Endothelial cell of umbilical vein (primary cell): ENCODE data around the gene CCNF. TPM values are rescaled to one million over a fixed set of nuclear protein-coding genes. Genes with fewer than 3 reads are reported as not detected.
A peak's percentile ranks its signal among the peaks of the same experiment; 100 is the strongest.

Experiments
- BruUV-seq: library from RNA; stranded (reverse); fragments of 400-500 nt; replicated peaks from 2 replicates; lab custom pipeline; 2021; lab: Mats Ljungman, UMichigan
- CTCF ChIA-PET: fragments of 300-600, 350-600 bp; sonication (Branson Sonifier 250); formaldehyde crosslinking; loops from one replicate; lab custom pipeline; 2021; ENCODE audit warnings: antibody characterized with exemption, inconsistent platforms; lab: Charles Lee
- POLR2A ChIA-PET: fragments of 300-600, 350-600 bp; sonication (Branson Sonifier 250); formaldehyde crosslinking; loops from one replicate; lab custom pipeline; 2021; ENCODE audit warnings: antibody characterized with exemption, inconsistent platforms; lab: Charles Lee
- DNase-seq: peaks from one replicate; pipeline ENCODE4 v3.0.0-alpha.2; 2011; ENCODE audit warnings: low read depth, low spot score
- FAIRE-seq: peaks from 2 replicates; lab custom pipeline; 2011; peaks lifted over from hg19 to GRCh38; lab: Jason Lieb, UNC
- H2AFZ ChIP-seq: 2 replicates; pipeline ENCODE4 v1.6.0; 2012; ENCODE audit warnings: low read depth, low read length, control low read depth, inconsistent platforms
- H3K27ac ChIP-seq: 2 replicates; pipeline ENCODE4 v1.5.1; 2011; ENCODE audit warnings: low read depth, mild to moderate bottlenecking, control low read depth, low read length, moderate library complexity; ENCODE audit not compliant: insufficient read depth
- H3K27me3 ChIP-seq, 2 experiments: 2 replicates each; pipeline versions ENCODE4 v1.6.0 to v1.6.1; 2011; ENCODE audit warnings: low read length in 2 of 2, mixed read lengths in 1 of 2; ENCODE audit not compliant: control insufficient read depth in 2 of 2, insufficient read depth in 2 of 2
- H3K36me3 ChIP-seq, 2 experiments: 2 replicates in 1 of 2; 3 replicates in 1 of 2; pipeline ENCODE4 v1.5.1; 2011; ENCODE audit warnings: low read length in 2 of 2, mild to moderate bottlenecking in 1 of 2, moderate library complexity in 1 of 2; ENCODE audit not compliant: control insufficient read depth in 2 of 2, insufficient read depth in 2 of 2; ENCODE audit errors: extremely low read depth in 1 of 2
- H3K4me1 ChIP-seq: 3 replicates; pipeline ENCODE4 v1.5.1; 2011; ENCODE audit warnings: mild to moderate bottlenecking, low read length; ENCODE audit not compliant: control insufficient read depth, insufficient read depth; ENCODE audit errors: extremely low read depth
- H3K4me2 ChIP-seq: 2 replicates; pipeline ENCODE4 v1.6.1; 2011; ENCODE audit warnings: low read length, control low read depth, mixed read lengths; ENCODE audit not compliant: insufficient read depth
- H3K4me3 ChIP-seq, 3 experiments: fragments of 200-600 bp in 1 of 3; sonication (generic), shearing (Covaris generic) in 1 of 3; replicated peaks in 1 of 3; 2 replicates each; pipeline ENCODE4 v1.5.1; 2011 to 2016; ENCODE audit warnings: control low read depth in 3 of 3, low read length in 3 of 3, mild to moderate bottlenecking in 2 of 3, inconsistent platforms in 1 of 3, low read depth in 1 of 3, moderate library complexity in 1 of 3; ENCODE audit not compliant: insufficient read depth in 1 of 3
- H3K79me2 ChIP-seq: 2 replicates; pipeline ENCODE4 v1.6.0; 2012; ENCODE audit warnings: low read length, inconsistent platforms; ENCODE audit not compliant: control insufficient read depth, insufficient read depth
- H3K9ac ChIP-seq: replicated peaks from 2 replicates; pipeline ENCODE3; 2011; ENCODE audit warnings: low read length, control low read depth; ENCODE audit not compliant: insufficient read depth; ENCODE audit errors: extremely low read depth
- H3K9me1 ChIP-seq: replicated peaks from 3 replicates; pipeline ENCODE4 v1.6.0; 2011; ENCODE audit warnings: mild to moderate bottlenecking, low read length; ENCODE audit not compliant: control insufficient read depth, insufficient read depth; ENCODE audit errors: extremely low read depth
- H3K9me3 ChIP-seq: replicated peaks from 2 replicates; pipeline ENCODE4 v1.5.1; 2012; ENCODE audit warnings: low read length, inconsistent platforms; ENCODE audit not compliant: control insufficient read depth, insufficient read depth
- H4K20me1 ChIP-seq: replicated peaks from 2 replicates; pipeline ENCODE3; 2011; ENCODE audit warnings: mild to moderate bottlenecking, low read length; ENCODE audit not compliant: control insufficient read depth, insufficient read depth; ENCODE audit errors: extremely low read depth
- CTCF ChIP-seq, 2 donors: IDR thresholded peaks; 1 replicate in 1 of 2; 2 replicates in 1 of 2; pipeline ENCODE4 v1.5.1; 2011; ENCODE audit warnings: low read length in 2 of 2, mild to moderate bottlenecking in 2 of 2, moderate library complexity in 2 of 2, control low read depth in 1 of 2, inconsistent platforms in 1 of 2, low read depth in 1 of 2; ENCODE audit not compliant: insufficient read depth in 1 of 2; ENCODE audit errors: extremely low read depth in 1 of 2
- FOS ChIP-seq: IDR thresholded peaks from 2 replicates; pipeline ENCODE4 v1.6.1; 2011; ENCODE audit warnings: mild to moderate bottlenecking, low read length, moderate library complexity, borderline replicate concordance; ENCODE audit not compliant: insufficient read depth
- JUN ChIP-seq: IDR thresholded peaks from 2 replicates; pipeline ENCODE4 v1.6.1; 2011; ENCODE audit warnings: borderline replicate concordance, low read depth; ENCODE audit not compliant: insufficient read length, insufficient read depth
- POLR2AphosphoS5 ChIP-seq: IDR thresholded peaks from 2 replicates; pipeline ENCODE4 v1.6.1; 2012; ENCODE audit warnings: low read depth, mild to moderate bottlenecking, control low read depth, low read length, moderate library complexity; ENCODE audit not compliant: insufficient read depth
- dilution Hi-C: fragments of 300-500 bp; cut with MboI; formaldehyde crosslinking; loops from one replicate; pipeline ENCODE4 v1.15.0; 2019; ENCODE audit warnings: low sequenced_read_pairs; ENCODE audit not compliant: extremely low pct_ligation_motif_present
- intact Hi-C: fragments of 100-400 bp; cut with micrococcal nuclease; formaldehyde crosslinking; loops from one replicate; pipeline ENCODE4 v1.10.0; 2022
- polyA plus RNA-seq, 4 experiments: library from polyadenylated mRNA; depleted of rRNA in 3 of 4; stranded (reverse) in 3 of 4; unstranded in 1 of 4; fragments of >200 nt; gene quantifications; 2 replicates each; pipeline versions ENCODE4 v1.2.1 to v1.2.3, GENCODE V29; 2011 to 2012; ENCODE audit warnings: missing spikeins in 1 of 4
- total RNA-seq: library from RNA; stranded (reverse); gene quantifications from 2 replicates; pipeline ENCODE4 v1.2.3, GENCODE V29; 2021

Gene CCNF
- total and polyA plus RNA-seq, 2 donors (not counting 3 experiments of a cell fraction or from before 2014, with no cell fraction given) = 13.9 to 48.9 TPM

DNA sequence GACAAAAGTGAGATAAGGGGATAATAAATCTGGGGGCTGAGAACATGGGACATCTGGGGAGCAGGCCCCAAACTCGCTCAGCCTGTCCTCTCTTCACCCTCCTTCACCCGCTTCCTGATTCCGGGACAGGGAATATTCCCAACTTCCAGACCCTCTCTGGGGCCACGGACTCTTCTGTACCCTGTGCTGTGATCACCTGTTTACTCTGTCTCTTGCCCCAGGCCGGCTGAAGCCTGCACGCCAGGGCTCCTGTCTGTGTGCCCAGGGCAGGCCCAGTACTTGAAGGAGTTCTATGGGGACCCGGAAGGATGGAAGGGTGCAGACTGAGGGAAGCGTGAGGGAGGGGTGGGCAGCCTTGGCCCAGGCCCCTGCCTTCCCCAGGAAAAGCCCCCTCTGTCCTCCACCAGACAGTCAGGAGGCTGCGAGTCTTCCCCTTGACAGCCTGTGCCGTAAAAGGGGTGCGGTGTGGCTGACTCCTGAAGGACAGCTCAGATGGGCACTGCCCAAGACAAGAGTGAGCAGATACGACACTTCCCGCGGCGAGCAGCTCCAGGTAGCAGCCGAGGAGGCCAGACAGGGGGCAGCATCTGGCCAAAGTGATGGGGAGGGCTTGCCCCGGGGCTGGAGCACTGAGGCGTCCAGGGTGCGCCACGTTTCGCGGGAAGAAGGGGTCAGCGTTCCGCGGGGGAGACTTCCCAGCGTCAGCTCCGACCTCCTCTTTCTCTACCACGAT lies 1.0 kb upstream of the CCNF start:
- ChIA-PET POLR2A (no interaction called here), CTCF (interaction anchor here (1.0 to 4.0 kb wide), 7 partner anchors 8 to 109 kb away, joined by 3 to 25 read pairs (median 5); partner anchors contain the start of genes ABCA3 and PDPK1)
- H4K20me1 ChIP-seq = no peaks in the 10 kb centered on the region
- dilution Hi-C loops = no loop called here
- peaks cover 21% of the 10 kb centered on the region for H3K4me1 ChIP-seq
- peaks cover 34% of the 10 kb centered on the region for H3K79me2 ChIP-seq
- FAIRE-seq (no peak), DNase-seq (no peak)
- no peaks in the 10 kb centered on the region for H3K9me1 ChIP-seq
- peak overlapping the region; percentile 73 for H3K4me2 ChIP-seq
- TF ChIP-seq JUN = no peak
- TF ChIP-seq CTCF (IDR thresholded peaks at IDR 0.05; ENCODE audit: extremely low read depth in 1 of 2, insufficient read depth in 1 of 2, low read depth in 1 of 2, low read length in 2 of 2) = peak in 1 of 2 donors; percentile 20
- no peak for TF ChIP-seq FOS
- no peak for TF ChIP-seq POLR2AphosphoS5
- H3K36me3 ChIP-seq = peaks cover 6 to 10% of the 10 kb centered on the region in 2 experiments
- peak overlapping the region; percentile 38 for H3K27ac ChIP-seq
- peak overlapping the region; percentile 87 for H2AFZ ChIP-seq
- H3K27me3 ChIP-seq = no peaks in the 10 kb centered on the region
- peak overlapping the region; percentile 63 for H3K9ac ChIP-seq
- H3K4me3 ChIP-seq = peak overlapping the region; percentile 35 to 60 (median 57)
- BruUV-seq = TSS peak; percentile 55
- H3K9me3 ChIP-seq = no peaks in the 10 kb centered on the region
- intact Hi-C loops = loop anchor here (2.0 to 10.0 kb wide), 3 partner anchors 87 to 159 kb away; partner anchors contain the start of genes ABCA3 and RNPS1
